ENCODE measurements around the gene DOCK6.

Gene DOCK6

GRCh38 chr19:11152318-11153062 lies 109.8 kb downstream of the DOCK6 start:
- no peak for DNase-seq (ENCODE audit: low spot score)
- H3K23ac ChIP-seq (ENCODE audit: low read depth, low read length, poor library complexity): no peak overlapping the region
- H3K4ac ChIP-seq (ENCODE audit: low read length): no peak overlapping the region
- peaks cover 10 to 52% of the 10 kb centered on the region in 2 donors for H3K36me3 ChIP-seq (replicated peaks in 1 of 2; ENCODE audit: control insufficient read depth in 2 of 2, insufficient read depth in 2 of 2, low read length in 2 of 2)
- no peak overlapping the region for H2AFZ ChIP-seq (ENCODE audit: low read length)
- H2AK5ac ChIP-seq (ENCODE audit: low read depth, low read length): no peak overlapping the region
- no peaks in the 10 kb centered on the region for H3K9me3 ChIP-seq (replicated peaks in 1 of 2; ENCODE audit: control insufficient read depth in 2 of 2, insufficient read depth in 1 of 2, low read depth in 1 of 2, low read length in 2 of 2)
- no peak overlapping the region for H2BK15ac ChIP-seq (ENCODE audit: low read length)
- no peak overlapping the region for H2BK5ac ChIP-seq (ENCODE audit: low read length)
- H4K91ac ChIP-seq (ENCODE audit: low read depth, low read length, poor library complexity): no peak overlapping the region
- H3K27ac ChIP-seq (replicated peaks; ENCODE audit: low read length): no peak overlapping the region
- H3K4me1 ChIP-seq (ENCODE audit: control insufficient read depth in 2 of 2, insufficient read depth in 1 of 2, low read depth in 1 of 2, low read length in 2 of 2): peaks cover 3 to 7% of the 10 kb centered on the region in 2 donors
- no peak overlapping the region for H3K18ac ChIP-seq (ENCODE audit: low read length)
- no peak overlapping the region for H3K4me2 ChIP-seq (ENCODE audit: insufficient read depth, low read length, poor library complexity, severe bottlenecking)
- no peak overlapping the region for H2BK12ac ChIP-seq (ENCODE audit: low read length)
- H4K8ac ChIP-seq (ENCODE audit: low read depth, low read length): no peak overlapping the region
- H3K79me1 ChIP-seq (ENCODE audit: low read depth, low read length): peaks cover 7% of the 10 kb centered on the region
- H2BK120ac ChIP-seq (ENCODE audit: low read depth, low read length): no peak overlapping the region
- no peak overlapping the region for H3K9ac ChIP-seq (ENCODE audit: low read depth, low read length, poor library complexity)
- no CpG with 5 or more reads among the region's 11 CpGs for WGBS, 2 donors (ENCODE audit: extremely low coverage in 2 of 2, insufficient read length in 2 of 2, insufficient replicate concordance in 1 of 2)
- H3K14ac ChIP-seq (ENCODE audit: low read length): no peak overlapping the region
- no peaks in the 10 kb centered on the region for H3K27me3 ChIP-seq (ENCODE audit: control insufficient read depth in 3 of 3, insufficient read depth in 3 of 3, low read depth in 1 of 3, low read length in 3 of 3)
- H3K4me3 ChIP-seq (ENCODE audit: low read length in 2 of 2): no peak overlapping the region

- H4K8ac ChIP-seq (ENCODE audit: low read depth, low read length): no peak overlapping the region
- H3K9me3 ChIP-seq (replicated peaks in 1 of 2; ENCODE audit: control insufficient read depth in 2 of 2, insufficient read depth in 1 of 2, low read depth in 1 of 2, low read length in 2 of 2): peaks cover 0 to under 1% of the 10 kb centered on the region in 2 donors
- no CpG with 5 or more reads among the region's 7 CpGs for WGBS, 2 donors (ENCODE audit: extremely low coverage in 2 of 2, insufficient read length in 2 of 2, insufficient replicate concordance in 1 of 2)
- no peak overlapping the region for H3K4me2 ChIP-seq (ENCODE audit: insufficient read depth, low read length, poor library complexity, severe bottlenecking)
- H3K14ac ChIP-seq (ENCODE audit: low read length): no peak overlapping the region
- no peak overlapping the region for H3K4ac ChIP-seq (ENCODE audit: low read length)
- H2BK12ac ChIP-seq (ENCODE audit: low read length): no peak overlapping the region
- H2AK5ac ChIP-seq (ENCODE audit: low read depth, low read length): no peak overlapping the region
- H3K18ac ChIP-seq (ENCODE audit: low read length): no peak overlapping the region
- no peak overlapping the region for H3K9ac ChIP-seq (ENCODE audit: low read depth, low read length, poor library complexity)
- peaks cover 3 to 7% of the 10 kb centered on the region in 2 donors for H3K4me1 ChIP-seq (ENCODE audit: control insufficient read depth in 2 of 2, insufficient read depth in 1 of 2, low read depth in 1 of 2, low read length in 2 of 2)
- DNase-seq (ENCODE audit: low spot score): no peak
- no peaks in the 10 kb centered on the region for H3K27me3 ChIP-seq (ENCODE audit: control insufficient read depth in 3 of 3, insufficient read depth in 3 of 3, low read depth in 1 of 3, low read length in 3 of 3)
- H3K4me3 ChIP-seq (ENCODE audit: low read length in 2 of 2): no peak overlapping the region
- peaks cover 7% of the 10 kb centered on the region for H3K79me1 ChIP-seq (ENCODE audit: low read depth, low read length)
- no peak overlapping the region for H2BK5ac ChIP-seq (ENCODE audit: low read length)
- H3K36me3 ChIP-seq (replicated peaks in 1 of 2; ENCODE audit: control insufficient read depth in 2 of 2, insufficient read depth in 2 of 2, low read length in 2 of 2): peaks cover 13 to 63% of the 10 kb centered on the region in 2 donors
- H3K27ac ChIP-seq (replicated peaks; ENCODE audit: low read length): no peak overlapping the region
- H2AFZ ChIP-seq (ENCODE audit: low read length): no peak overlapping the region
- no peak overlapping the region for H3K23ac ChIP-seq (ENCODE audit: low read depth, low read length, poor library complexity)
- no peak overlapping the region for H4K91ac ChIP-seq (ENCODE audit: low read depth, low read length, poor library complexity)
- H2BK120ac ChIP-seq (ENCODE audit: low read depth, low read length): no peak overlapping the region
- H2BK15ac ChIP-seq (ENCODE audit: low read length): no peak overlapping the region
Measured at GRCh38 chr19:11151181-11151580, 111.1 kb downstream of the DOCK6 start.

Data from neuronal stem cell (in vitro differentiated cells).